ENCODE results near the gene PSD.

Gene PSD

DNA sequence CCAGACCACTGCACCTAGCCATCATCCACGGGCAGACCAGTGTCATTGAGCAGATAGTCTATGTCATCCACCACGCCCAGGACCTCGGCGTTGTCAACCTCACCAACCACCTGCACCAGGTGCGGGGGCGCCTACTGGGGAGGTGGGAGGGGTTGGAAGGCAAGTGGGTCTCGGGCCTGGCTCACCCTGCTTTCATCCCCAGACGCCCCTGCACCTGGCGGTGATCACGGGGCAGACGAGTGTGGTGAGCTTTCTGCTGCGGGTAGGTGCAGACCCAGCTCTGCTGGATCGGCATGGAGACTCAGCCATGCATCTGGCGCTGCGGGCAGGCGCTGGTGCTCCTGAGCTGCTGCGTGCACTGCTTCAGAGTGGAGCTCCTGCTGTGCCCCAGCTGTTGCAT lies 18.5 kb downstream of the PSD start:
- peaks cover 30% of the 10 kb centered on the region for H3K4me1 ChIP-seq (ENCODE audit: low read depth, poor library complexity, severe bottlenecking)
- H2AFZ ChIP-seq (ENCODE audit: low read depth) = no peak overlapping the region
- TF ChIP-seq, protein P1, sequence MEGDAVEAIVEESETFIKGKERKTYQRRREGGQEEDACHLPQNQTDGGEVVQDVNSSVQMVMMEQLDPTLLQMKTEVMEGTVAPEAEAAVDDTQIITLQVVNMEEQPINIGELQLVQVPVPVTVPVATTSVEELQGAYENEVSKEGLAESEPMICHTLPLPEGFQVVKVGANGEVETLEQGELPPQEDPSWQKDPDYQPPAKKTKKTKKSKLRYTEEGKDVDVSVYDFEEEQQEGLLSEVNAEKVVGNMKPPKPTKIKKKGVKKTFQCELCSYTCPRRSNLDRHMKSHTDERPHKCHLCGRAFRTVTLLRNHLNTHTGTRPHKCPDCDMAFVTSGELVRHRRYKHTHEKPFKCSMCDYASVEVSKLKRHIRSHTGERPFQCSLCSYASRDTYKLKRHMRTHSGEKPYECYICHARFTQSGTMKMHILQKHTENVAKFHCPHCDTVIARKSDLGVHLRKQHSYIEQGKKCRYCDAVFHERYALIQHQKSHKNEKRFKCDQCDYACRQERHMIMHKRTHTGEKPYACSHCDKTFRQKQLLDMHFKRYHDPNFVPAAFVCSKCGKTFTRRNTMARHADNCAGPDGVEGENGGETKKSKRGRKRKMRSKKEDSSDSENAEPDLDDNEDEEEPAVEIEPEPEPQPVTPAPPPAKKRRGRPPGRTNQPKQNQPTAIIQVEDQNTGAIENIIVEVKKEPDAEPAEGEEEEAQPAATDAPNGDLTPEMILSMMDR (conservative IDR thresholded peaks at IDR 0.05; ENCODE audit: low read depth, low read length) = no peak
- peak overlapping the region; percentile 52 for H3K4me2 ChIP-seq
- no peak overlapping the region for H3K4me3 ChIP-seq (IDR thresholded peaks at IDR 0.05; ENCODE audit: insufficient read depth, low read depth, low read length)
- H3K9ac ChIP-seq = no peak overlapping the region
- no peak overlapping the region for H3K27ac ChIP-seq
- no peaks in the 10 kb centered on the region for H4K20me1 ChIP-seq (ENCODE audit: insufficient read depth)
- H3K36me3 ChIP-seq (ENCODE audit: insufficient read depth) = peaks cover 3% of the 10 kb centered on the region; the same call in 1 of the 2 replicates
- H3K27me3 ChIP-seq (ENCODE audit: insufficient read depth, low read depth) = no peaks in the 10 kb centered on the region
- H3K79me2 ChIP-seq (ENCODE audit: insufficient read depth, low read depth) = peaks cover 22% of the 10 kb centered on the region

DNA sequence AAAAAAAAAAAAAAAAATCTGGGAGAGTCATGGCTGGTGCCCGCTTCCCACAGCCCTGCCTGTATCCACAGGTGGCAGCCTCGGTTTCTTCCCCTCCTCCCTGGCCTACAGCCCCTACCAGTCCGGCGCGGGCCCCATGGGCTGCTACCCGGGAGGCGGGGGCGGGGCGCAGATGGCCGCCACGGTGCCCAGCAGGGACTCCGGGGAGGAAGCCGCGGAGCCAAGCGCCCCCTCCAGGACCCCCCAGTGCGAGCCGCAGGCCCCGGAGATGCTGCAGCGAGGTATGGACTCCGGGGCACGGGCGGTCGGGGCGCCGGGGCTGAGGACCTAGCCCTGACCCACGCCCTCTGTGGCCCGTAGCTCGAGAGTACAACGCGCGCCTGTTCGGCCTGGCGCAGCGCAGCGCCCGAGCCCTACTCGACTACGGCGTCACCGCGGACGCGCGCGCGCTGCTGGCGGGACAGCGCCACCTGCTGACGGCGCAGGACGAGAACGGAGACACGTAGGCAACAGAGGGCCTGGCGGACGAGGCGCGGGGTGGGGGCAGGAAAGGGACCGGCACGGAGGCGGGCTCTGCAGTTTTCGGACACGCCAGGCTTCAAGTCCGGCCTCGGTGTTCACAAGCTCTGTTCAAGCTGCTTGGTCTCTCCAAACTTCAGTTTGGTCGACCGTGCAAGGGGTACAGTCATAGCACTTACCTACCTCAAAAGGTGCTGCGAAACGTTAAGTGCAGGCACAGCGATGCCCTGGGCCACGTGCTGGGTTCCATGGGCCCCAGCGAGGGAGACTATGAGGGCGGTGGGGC lies 19.2 kb downstream of the PSD start:
- H3K36me3 ChIP-seq (ENCODE audit: insufficient read depth) = peaks cover 3% of the 10 kb centered on the region; the same call in 1 of the 2 replicates
- peak overlapping the region; percentile 25; the same call in 1 of the 2 replicates for H3K9ac ChIP-seq
- peak overlapping the region; percentile 28; the same call in 1 of the 2 replicates for H3K27ac ChIP-seq
- peaks cover 22% of the 10 kb centered on the region for H3K79me2 ChIP-seq (ENCODE audit: insufficient read depth, low read depth)
- no peaks in the 10 kb centered on the region for H4K20me1 ChIP-seq (ENCODE audit: insufficient read depth)
- H2AFZ ChIP-seq (ENCODE audit: low read depth) = no peak overlapping the region
- TF ChIP-seq, protein P1 (conservative IDR thresholded peaks at IDR 0.05; ENCODE audit: low read depth, low read length) = peak; percentile 83
- peak overlapping the region; percentile 52 for H3K4me2 ChIP-seq
- H3K4me3 ChIP-seq (IDR thresholded peaks at IDR 0.05; ENCODE audit: insufficient read depth, low read depth, low read length) = no peak overlapping the region
- peaks cover 30% of the 10 kb centered on the region for H3K4me1 ChIP-seq (ENCODE audit: low read depth, poor library complexity, severe bottlenecking)
- no peaks in the 10 kb centered on the region for H3K27me3 ChIP-seq (ENCODE audit: insufficient read depth, low read depth)

DNA sequence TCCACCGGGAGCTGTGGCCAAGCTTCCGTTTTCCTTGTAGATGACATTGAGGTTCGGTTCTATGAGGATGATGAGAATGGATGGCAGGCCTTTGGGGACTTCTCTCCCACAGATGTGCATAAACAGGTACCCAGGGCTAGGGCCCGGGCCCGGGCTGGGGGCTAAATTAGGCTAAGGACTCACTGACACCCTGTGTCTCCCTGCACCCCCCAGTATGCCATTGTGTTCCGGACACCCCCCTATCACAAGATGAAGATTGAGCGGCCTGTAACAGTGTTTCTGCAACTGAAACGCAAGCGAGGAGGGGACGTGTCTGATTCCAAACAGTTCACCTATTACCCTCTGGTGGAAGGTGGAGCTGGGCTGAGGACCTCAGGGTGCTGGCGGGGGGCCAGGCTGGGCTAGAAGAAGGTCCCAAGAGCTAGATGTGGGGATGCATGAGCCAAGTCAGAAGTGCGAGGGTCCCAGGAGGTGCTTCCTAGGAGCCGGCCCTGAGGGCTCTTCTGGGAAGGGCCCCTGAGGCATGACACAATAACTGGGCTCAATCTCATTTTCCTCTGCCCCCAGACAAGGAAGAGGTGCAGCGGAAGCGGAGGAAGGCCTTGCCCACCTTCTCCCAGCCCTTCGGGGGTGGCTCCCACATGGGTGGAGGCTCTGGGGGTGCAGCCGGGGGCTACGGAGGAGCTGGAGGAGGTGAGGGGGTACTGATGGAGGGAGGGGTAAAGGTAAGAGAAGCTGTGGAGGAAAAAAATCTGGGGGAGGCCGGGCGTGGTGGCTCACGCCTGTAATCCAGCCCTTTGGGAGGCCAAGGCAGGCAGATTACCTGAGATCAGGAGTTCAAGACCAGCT lies 20.2 kb downstream of the PSD start:
- no peak overlapping the region for H3K9ac ChIP-seq

More for the DNA sequence above, 20.2 kb downstream of the PSD start:
- Histone ChIP-seq H3K4me1 (ENCODE audit: low read depth, poor library complexity, severe bottlenecking) (peaks cover 33% of the 10 kb centered on the region), H3K79me2 (ENCODE audit: insufficient read depth, low read depth) (peaks cover 22% of the 10 kb centered on the region), H3K36me3 (ENCODE audit: insufficient read depth) (peaks cover 3% of the 10 kb centered on the region; the same call in 1 of the 2 replicates), H2AFZ (ENCODE audit: low read depth) (no peak overlapping the region), H3K27ac (no peak overlapping the region; the same call in 1 of the 2 replicates), H3K27me3 (ENCODE audit: insufficient read depth, low read depth) (no peaks in the 10 kb centered on the region), H3K4me3 (IDR thresholded peaks at IDR 0.05; ENCODE audit: insufficient read depth, low read depth, low read length) (no peak overlapping the region), H4K20me1 (ENCODE audit: insufficient read depth) (no peaks in the 10 kb centered on the region), H3K4me2 (peak overlapping the region; percentile 52; the same call in 1 of the 2 replicates)
- TF ChIP-seq, protein P1 (conservative IDR thresholded peaks at IDR 0.05; ENCODE audit: low read depth, low read length) = no peak
